KOPT-K1 (cell line): ENCODE data around the gene SLC25A33.
"Not testable (repeated sequence)": the region's sequence is repeated elsewhere in the genome, so short reads cannot be mapped to it uniquely, and the experiment has no call there.

Source experiments
- H3K27ac ChIP-seq: fragments of 200-600 bp; sonication (generic); 2 replicates; pipeline ENCODE4 v1.5.1; 2016; ENCODE audit warnings: antibody characterized with exemption, mild to moderate bottlenecking, low read depth, low read length; ENCODE audit not compliant: poor library complexity, severe bottlenecking
- H3K36me3 ChIP-seq: fragments of 200-600 bp; sonication (generic); 2 replicates; pipeline ENCODE4 v1.5.1; 2017; ENCODE audit warnings: antibody characterized with exemption, mild to moderate bottlenecking, low read length, moderate library complexity; ENCODE audit not compliant: insufficient read depth
- H3K9me3 ChIP-seq: fragments of 200-600 bp; sonication (generic); 2 replicates; pipeline ENCODE4 v1.5.1; 2017; ENCODE audit warnings: antibody characterized with exemption, low read length, mild to moderate bottlenecking; ENCODE audit not compliant: insufficient read depth, poor library complexity, severe bottlenecking

The SLC25A33 gene

GRCh38 chr1:9558946-9559545 is 19.8 kb downstream of the SLC25A33 start:
- Histone ChIP-seq H3K9me3 (no peaks in the 10 kb centered on the region), H3K36me3 (peaks cover 68% of the 10 kb centered on the region), H3K27ac (peak overlapping the region; percentile 10)

GRCh38 chr1:9559673-9560072 is 20.4 kb downstream of the SLC25A33 start:
- H3K36me3 ChIP-seq, result peaks cover 65% of the 10 kb centered on the region
- H3K27ac ChIP-seq, result no peak overlapping the region
- no peaks in the 10 kb centered on the region for H3K9me3 ChIP-seq

- H3K27ac ChIP-seq, H3K9me3 ChIP-seq: not testable (repeated sequence)
- H3K36me3 ChIP-seq, result peaks cover 62% of the 10 kb centered on the region
These were observed 20.8 kb downstream of the SLC25A33 start for GRCh38 chr1:9560090-9560489.

- H3K36me3 ChIP-seq, result peaks cover 49% of the 10 kb centered on the region
- H3K9me3 ChIP-seq, result no peaks in the 10 kb centered on the region
- H3K27ac ChIP-seq, result no peak overlapping the region
These were observed 22.2 kb downstream of the SLC25A33 start for GRCh38 chr1:9561429-9561828.

GRCh38 chr1:9569267-9569666 is 30.0 kb downstream of the SLC25A33 start:
- Histone ChIP-seq H3K9me3 (no peaks in the 10 kb centered on the region), H3K36me3 (peaks cover 35% of the 10 kb centered on the region), H3K27ac (no peak overlapping the region)

- H3K36me3 ChIP-seq, result peaks cover 43% of the 10 kb centered on the region
- not testable (repeated sequence) for H3K9me3 ChIP-seq, H3K27ac ChIP-seq
These were observed 31.7 kb downstream of the SLC25A33 start for GRCh38 chr1:9570886-9571529.

GRCh38 chr1:9573723-9574122 is 34.5 kb downstream of the SLC25A33 start:
- H3K27ac ChIP-seq, result no peak overlapping the region
- no peaks in the 10 kb centered on the region for H3K9me3 ChIP-seq
- H3K36me3 ChIP-seq, result peaks cover 49% of the 10 kb centered on the region

GRCh38 chr1:9575486-9575885 is 36.2 kb downstream of the SLC25A33 start:
- H3K36me3 ChIP-seq, result peaks cover 53% of the 10 kb centered on the region
- no peaks in the 10 kb centered on the region for H3K9me3 ChIP-seq
- H3K27ac ChIP-seq, result no peak overlapping the region

- H3K36me3 ChIP-seq, result peaks cover 64% of the 10 kb centered on the region
- no peaks in the 10 kb centered on the region for H3K9me3 ChIP-seq
- H3K27ac ChIP-seq, result no peak overlapping the region
These were observed 37.6 kb downstream of the SLC25A33 start for GRCh38 chr1:9576903-9577302.

GRCh38 chr1:9577423-9577822 is 38.2 kb downstream of the SLC25A33 start:
- peaks cover 69% of the 10 kb centered on the region for H3K36me3 ChIP-seq
- H3K27ac ChIP-seq, result no peak overlapping the region
- H3K9me3 ChIP-seq, result no peaks in the 10 kb centered on the region

- no peak overlapping the region for H3K27ac ChIP-seq
- no peaks in the 10 kb centered on the region for H3K9me3 ChIP-seq
- H3K36me3 ChIP-seq, result peaks cover 88% of the 10 kb centered on the region
These were observed 41.7 kb downstream of the SLC25A33 start for GRCh38 chr1:9580942-9581341.

GRCh38 chr1:9586147-9586766 is 47.0 kb downstream of the SLC25A33 start:
- Histone ChIP-seq H3K9me3 (no peaks in the 10 kb centered on the region), H3K27ac (no peak overlapping the region), H3K36me3 (peaks cover 45% of the 10 kb centered on the region)

GRCh38 chr1:9588551-9589143 is 49.4 kb downstream of the SLC25A33 start, which contains the start of gene TMEM201:
TMEM201 (plus strand) TSS chr1:9588911; CDS start chr1:9588931, 20 bp downstream.
- H3K27ac ChIP-seq, result peak within 1 kb of the TSS; percentile 62
- H3K36me3 ChIP-seq, result peaks cover 35% of the 10 kb centered on the region

GRCh38 chr1:9589144-9589718 is 50.0 kb downstream of the SLC25A33 start:
- Histone ChIP-seq H3K27ac (peak overlapping the region; percentile 62), H3K36me3 (peaks cover 31% of the 10 kb centered on the region), H3K9me3 (no peaks in the 10 kb centered on the region)

More at GRCh38 chr1:9588551-9589143, 49.4 kb downstream of the SLC25A33 start, which contains the start of gene TMEM201:
- H3K9me3 ChIP-seq, result no peaks in the 10 kb centered on the region

- Histone ChIP-seq H3K27ac (peak overlapping the region; percentile 62), H3K9me3 (no peaks in the 10 kb centered on the region), H3K36me3 (peaks cover 26% of the 10 kb centered on the region)
These were observed 50.5 kb downstream of the SLC25A33 start for GRCh38 chr1:9589719-9590157.
